DMS114 treated with DMSO at 0.1 percent for 48 hours (cell line): ENCODE results near the gene BTG2.
"Not testable (repeated sequence)": the region's sequence is repeated elsewhere in the genome, so short reads cannot be mapped to it uniquely, and the experiment has no call there.

Experiments
- DNase-seq: peaks from one replicate; lab custom pipeline; 2025; ENCODE audit not compliant: unreplicated experiment; lab: John Stamatoyannopoulos, UW

The BTG2 gene

DNA sequence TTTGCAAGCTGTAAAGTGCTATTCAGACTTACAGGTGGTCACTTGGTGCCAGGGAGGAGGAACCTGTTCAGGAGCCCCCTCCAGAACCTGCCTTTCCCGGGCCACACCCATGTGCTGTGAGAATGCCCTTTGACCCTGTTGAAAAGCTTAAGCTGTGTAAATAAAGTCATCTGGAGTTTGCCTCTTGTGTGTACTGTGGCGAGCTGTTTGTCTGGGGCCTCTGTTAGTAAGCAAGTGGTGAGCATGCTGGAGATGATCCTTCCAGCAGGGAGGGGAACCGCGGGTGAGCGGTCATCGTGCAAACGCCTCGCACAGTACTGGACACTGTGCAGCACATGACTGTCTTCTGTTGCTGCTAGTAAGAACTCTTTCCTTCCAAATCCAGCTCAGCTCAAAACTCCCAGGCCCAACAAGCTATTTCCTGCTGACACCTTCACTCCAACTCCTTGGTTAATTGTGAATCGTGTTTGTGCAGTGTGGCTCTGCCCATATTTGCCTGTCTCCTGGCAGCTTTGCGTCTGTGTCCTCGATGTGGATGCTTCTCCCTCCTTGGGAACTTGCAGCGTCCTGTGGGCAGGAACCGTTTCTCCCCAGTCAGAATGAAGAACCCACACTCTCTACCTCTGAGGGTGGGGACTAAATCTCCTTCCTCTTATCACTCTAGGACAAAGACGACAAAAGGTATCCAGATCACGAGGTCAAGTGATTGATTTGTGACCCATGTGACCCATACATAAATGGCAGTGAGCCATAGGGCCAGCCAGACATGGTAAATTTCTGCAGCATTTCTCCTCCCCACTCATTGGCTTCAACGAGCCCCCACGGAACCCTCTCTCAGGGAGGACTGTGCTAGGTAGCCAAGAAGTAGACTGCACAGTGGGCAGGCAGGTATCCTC lies 13.9 kb upstream of the BTG2 start:
- DNase-seq = no peak

DNA sequence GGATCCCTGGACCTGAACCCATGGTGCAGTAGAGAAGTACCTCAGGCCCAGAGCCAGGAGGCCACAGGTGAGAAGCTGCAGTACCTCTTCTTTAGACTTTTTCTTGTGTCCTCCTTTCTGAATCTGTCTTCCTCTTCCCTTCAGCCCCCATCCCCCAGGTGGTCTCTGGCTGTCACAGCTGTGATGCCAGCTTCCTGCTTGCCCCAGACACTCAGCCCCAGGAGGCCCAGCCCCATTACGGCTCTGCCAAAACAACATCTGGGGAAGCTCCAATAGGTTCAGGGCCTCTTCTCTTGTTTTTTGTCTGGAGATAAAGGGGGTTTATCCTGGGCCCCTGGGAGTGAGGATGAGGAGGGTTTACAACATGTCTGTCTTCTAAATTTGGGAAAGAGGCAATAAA lies 9.5 kb upstream of the BTG2 start:
- no peak for DNase-seq

DNA sequence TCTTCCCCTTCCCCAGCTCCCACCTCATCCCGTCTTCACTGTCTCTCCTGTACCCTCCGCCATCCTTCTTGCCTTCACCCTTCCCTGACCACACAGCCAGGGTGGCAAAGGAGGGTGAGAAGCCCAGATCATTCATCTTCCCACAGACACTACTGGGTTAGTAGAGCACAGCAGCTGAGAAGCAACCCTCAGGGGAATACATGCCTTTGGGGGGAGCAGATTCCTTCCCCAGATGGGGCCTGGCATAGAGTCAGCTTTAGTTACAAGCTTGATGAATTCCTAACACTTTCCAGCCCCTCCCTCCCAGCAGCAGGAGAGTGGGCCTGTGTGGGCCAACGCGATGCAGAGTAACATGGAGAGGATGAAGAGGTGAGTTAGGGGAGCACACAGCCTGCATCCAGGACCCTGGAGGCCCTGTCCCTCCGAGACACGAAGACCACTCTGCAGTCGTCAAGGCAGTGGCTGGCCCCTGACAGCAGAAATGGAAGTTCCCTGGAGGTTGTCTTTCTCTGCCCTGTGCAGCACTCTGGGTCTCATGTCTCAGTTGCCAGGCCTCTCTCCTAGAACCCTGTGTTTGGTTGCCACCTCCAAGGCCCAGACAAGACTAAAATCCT lies 8.8 kb upstream of the BTG2 start:
- no peak for DNase-seq

DNA sequence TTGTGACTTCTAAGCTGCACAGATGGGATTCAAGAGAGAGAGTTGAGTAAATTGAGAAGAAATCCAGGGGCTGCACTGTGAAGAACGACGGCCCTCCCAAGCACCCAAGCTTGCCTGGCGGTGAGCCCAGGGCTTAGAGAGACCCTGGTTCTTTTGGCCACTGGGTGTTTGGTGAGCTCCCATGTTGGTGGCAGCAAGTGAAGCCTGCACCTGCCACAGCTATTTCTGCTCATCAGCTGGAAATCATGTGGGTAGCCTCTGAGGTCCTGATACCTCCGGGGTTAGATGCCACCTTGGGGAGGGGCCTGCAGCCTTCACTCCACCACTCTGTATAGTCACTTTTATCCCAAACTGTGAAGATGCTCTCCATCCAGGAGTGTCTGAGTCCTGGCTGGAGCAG lies 6.2 kb upstream of the BTG2 start:
- DNase-seq = no peak

DNA sequence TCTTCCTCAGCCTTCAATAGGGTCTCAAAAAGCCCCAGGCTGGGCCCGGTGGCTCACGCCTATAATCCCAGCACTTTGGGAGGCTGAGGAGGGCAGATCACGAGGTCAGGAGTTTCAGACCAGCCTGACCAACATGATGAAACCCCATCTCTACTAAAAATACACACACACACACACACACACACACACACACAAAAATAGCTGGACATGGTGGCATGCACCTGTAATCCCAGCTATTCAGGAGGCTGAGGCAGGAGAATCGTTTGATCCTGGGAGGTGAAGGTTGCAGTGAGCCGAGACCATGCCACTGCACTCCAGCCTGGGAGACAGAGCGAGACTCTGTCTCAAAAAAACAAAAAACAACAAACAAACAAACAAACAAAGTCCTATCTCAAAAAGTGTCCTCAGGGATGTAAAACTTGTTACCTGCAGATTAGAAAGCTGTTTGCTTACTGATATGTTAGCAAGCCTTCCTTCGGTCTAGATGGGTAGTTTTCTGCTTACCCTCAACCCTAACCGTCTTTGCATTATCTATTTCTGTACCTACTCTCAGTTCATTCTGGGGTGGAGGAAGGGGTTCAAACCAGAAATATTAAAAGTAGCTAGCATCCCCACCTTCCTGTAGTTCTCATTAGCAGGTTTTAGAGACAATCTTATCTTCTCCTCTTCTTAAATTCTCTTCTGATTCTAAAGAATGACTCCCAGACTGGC lies 5.4 kb upstream of the BTG2 start:
- not testable (repeated sequence) for DNase-seq

DNA sequence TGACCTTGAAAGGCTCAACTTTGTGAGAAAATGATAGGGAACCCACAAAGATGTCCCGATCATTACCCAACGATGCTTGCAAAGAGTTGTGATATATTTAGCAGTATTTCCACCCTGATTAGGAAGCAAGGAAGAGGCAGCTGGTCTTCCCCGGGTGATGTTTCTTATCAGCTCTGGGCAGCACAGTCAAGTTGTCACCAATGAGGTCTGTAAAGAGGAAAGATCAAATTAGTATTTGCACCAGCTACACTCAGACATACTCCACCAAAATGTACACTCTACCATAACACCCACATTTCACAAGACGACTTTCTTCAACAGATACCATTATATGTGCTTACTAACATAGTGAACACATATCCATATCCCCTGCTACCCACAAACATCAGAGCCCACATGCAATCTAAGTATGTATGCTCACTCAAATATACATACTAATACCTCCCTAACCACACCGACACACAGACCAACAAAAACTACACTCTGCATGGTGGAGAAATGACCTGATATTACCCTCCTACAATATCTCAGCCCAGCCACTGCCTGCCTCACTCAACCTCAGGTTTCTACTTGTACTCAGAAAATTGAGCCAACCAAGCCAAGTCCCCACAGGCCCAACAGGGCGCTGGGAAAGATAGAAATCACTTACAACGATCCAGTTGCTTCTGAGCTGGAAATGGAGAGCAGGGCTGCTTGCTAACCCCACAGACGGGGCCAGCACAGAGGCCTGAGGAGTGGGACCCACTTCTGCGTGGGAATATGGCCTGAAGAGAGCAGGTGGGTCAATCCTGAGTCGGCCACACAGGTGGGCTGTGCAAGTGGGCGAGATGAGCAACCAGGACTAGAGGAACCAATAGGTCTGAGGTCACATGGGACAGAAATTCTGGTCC lies 4.6 kb upstream of the BTG2 start:
- no peak for DNase-seq

DNA sequence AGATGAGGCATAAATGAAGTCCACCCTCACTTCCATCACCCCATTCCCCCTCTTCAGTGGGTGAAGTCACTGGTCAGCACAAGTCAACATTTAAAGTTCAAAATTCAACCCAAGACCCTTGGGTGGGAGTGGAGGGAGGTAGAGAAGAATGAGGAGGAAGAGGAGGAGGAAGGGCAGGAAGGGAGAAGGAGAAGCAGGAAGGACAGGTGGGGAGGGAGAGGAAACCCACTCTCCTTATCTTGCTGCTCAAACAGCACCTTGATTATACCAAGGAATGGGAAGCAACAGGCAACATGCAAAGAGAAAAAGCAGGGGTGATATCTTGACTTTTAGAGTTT lies 4.0 kb upstream of the BTG2 start:
- DNase-seq = no peak

DNA sequence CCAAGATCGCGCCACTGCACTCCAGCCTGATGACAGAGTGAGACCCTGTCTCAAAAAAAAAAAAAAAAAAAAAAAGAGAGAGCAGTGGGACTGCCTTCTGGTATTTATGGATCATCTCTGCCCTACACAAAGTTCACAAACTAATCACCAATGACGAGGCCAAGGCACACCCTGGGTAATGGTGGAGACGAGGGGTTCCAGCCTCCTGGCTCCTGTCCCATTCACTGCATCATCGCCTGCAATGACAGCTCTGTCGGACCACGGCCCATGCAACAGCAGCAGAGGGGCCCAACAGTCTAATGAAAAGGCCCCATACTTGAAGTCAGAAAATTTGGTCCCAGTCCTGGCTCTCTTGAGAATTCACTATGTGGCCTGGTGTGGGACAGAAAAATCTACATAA lies 2.9 kb upstream of the BTG2 start:
- DNase-seq = no peak

DNA sequence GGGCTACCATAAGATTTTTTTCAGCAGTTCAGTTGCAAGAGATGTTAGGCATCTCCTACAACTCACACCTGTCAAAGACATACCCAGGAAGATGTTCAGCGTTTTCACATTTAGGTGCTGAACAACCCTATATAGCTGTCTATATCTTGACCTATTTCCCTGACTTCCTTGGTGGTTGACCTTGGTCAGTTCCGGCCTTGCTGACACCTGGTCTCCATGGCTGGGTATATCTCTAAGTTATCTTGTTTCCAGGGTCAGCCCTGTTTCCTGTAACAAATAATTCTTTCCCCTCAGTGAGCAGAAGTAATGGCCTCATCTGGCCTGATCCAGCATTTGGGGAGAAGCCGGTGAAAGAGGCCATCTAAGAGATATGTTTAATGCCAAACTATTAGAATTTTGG lies 2.4 kb upstream of the BTG2 start:
- no peak for DNase-seq

DNA sequence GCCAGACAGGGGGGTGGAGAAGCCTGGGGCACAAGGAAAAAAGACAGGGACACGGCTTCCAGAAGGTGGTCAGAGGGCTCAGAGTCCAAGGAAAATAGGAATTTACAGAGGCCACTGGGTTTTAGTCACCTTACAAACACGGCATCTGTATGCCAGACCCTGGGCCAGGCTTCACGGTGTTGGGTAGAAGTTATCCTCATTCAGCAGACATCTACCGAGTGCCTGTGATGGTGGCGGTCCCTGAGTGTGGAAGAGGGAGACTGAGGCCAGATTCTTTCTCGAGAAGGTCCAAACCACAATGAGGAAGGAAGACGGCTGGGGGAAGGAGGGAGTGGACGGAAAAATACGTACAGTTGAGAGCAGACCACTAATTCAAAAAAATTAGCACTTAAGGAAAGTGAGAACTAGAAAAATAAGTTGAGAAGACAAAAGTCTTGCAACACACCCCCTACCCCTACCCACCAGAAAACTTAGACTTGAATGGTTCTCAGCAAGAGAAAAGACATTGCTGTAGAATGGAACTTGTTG lies 864 bp upstream of the BTG2 start:
- DNase-seq = no peak

DNA sequence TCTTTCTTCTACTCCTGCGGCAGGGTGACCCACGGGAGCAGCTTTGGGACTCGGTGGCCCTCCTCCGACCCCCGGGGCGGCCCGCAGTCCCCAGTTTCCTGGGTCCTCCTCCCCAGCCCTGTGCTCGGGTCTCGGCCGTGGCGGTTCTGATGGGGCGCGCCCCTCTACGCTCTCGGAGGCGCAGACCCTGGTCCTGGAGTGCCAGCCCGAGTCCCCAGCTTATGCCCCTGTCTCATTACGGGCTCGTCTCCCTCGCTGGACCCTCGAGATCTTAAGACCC lies 430 bp downstream of the BTG2 start:
- no peak for DNase-seq

DNA sequence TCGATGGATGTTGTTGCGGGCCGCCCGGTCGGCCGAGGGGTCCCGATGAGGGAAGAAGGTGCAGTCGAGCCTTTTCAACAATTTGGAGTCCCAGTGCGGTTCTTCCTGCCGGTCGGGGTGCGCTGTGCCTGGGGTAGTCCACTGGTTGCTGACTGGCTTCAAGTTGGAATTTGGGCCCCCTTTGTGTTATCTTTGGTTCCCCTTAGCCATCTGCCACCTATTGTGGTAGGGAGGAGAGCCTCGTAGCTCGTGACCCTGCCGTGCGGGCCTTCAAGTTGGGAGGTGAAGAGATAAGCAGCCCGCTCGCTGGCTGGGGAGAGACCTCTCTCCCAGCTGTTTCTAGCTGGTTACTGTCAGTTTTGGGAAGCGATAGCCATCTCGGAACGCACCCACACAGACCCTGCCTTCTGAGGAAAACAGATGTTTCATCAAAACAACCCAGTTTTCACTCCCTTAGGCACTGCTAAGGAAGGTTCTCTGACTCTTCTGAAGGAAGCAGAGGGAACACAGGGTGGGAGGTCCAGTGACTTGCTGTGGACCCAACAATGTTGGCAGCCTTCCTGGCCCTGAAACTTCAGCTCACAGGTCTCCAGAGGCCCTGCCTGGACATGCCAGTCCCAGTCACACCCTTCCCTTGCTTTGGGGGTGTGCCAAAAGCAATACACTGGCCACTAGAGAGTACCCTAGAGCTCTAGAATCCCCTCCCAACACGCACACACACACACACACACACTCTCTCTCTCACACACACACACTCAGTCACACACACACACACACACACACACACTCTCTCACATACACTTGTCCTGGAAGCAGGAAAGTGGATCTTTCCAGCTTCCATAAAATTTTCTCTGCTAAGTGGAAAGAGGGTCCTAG lies 1.0 kb downstream of the BTG2 start:
- no peak for DNase-seq

DNA sequence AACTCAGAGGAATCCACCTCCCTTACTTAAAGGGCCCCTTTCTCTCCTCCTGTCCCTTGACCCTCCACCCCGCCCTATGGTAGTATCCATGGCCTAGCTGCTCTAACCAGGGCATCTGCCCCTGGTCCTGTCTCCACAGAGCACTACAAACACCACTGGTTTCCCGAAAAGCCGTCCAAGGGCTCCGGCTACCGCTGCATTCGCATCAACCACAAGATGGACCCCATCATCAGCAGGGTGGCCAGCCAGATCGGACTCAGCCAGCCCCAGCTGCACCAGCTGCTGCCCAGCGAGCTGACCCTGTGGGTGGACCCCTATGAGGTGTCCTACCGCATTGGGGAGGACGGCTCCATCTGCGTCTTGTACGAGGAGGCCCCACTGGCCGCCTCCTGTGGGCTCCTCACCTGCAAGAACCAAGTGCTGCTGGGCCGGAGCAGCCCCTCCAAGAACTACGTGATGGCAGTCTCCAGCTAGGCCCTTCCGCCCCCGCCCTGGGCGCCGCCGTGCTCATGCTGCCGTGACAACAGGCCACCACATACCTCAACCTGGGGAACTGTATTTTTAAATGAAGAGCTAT lies 1.7 kb downstream of the BTG2 start:
- DNase-seq = no peak

DNA sequence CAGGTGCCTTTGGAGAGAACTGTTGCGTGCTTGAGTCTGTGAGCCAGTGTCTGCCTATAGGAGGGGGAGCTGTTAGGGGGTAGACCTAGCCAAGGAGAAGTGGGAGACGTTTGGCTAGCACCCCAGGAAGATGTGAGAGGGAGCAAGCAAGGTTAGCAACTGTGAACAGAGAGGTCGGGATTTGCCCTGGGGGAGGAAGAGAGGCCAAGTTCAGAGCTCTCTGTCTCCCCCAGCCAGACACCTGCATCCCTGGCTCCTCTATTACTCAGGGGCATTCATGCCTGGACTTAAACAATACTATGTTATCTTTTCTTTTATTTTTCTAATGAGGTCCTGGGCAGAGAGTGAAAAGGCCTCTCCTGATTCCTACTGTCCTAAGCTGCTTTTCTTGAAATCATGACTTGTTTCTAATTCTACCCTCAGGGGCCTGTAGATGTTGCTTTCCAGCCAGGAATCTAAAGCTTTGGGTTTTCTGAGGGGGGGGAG lies 2.4 kb downstream of the BTG2 start:
- DNase-seq = no peak

DNA sequence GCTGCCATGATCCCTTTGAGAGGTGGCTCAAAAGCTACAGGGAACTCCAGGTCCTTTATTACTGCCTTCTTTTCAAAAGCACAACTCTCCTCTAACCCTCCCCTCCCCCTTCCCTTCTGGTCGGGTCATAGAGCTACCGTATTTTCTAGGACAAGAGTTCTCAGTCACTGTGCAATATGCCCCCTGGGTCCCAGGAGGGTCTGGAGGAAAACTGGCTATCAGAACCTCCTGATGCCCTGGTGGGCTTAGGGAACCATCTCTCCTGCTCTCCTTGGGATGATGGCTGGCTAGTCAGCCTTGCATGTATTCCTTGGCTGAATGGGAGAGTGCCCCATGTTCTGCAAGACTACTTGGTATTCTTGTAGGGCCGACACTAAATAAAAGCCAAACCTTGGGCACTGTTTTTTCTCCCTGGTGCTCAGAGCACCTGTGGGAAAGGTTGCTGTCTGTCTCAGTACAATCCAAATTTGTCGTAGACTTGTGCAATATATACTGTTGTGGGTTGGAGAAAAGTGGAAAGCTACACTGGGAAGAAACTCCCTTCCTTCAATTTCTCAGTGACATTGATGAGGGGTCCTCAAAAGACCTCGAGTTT lies 3.1 kb downstream of the BTG2 start:
- DNase-seq = no peak

DNA sequence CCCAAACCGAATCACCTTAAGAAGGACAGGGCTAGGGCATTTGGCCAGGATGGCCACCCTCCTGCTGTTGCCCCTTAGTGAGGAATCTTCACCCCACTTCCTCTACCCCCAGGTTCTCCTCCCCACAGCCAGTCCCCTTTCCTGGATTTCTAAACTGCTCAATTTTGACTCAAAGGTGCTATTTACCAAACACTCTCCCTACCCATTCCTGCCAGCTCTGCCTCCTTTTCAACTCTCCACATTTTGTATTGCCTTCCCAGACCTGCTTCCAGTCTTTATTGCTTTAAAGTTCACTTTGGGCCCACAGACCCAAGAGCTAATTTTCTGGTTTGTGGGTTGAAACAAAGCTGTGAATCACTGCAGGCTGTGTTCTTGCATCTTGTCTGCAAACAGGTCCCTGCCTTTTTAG lies 3.6 kb downstream of the BTG2 start:
- DNase-seq = no peak

DNA sequence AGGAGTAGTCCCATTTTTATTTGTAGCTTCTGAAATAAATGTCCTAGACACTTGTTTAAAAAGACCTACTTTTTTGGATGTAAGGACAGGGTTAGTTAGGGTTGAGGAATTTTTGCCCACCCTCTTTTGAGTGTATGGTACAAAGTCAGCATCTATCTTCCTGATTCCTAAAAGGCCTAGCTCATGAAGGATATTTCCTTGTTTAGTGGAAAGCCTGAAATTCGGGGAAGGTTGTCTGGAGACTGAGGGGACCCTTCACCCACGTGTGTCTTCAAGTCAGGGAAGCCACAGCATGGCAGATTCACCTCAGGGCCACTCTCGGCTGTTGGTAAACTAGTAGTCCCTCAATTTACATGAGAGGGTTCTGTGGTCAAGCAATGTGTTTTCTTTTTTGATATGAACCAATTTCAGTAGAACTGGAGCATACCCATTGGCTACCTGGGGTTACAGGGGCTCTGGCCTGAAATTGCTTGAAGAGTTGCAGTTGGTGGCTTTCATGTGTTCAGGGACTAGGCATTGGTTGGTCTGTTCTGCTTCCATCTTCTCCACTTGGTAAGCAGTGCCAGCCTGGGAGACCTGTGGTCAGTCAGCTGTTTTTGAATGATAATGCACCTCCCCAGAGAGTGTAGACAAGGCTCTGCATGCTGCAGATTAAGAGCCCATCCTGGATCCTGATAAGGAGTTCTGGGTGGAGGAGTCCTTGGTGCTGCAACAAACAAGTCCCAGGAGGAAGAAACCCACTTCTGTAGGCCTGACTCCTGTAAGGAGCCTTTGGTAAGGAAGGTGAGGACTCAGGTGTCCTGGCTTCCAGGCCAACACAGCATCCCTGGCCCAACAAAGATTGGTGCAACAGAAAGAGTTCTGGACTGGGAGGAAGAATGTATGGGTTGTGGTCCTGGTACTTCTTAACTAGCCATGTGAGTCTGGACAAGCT lies 6.3 kb downstream of the BTG2 start:
- DNase-seq = no peak

DNA sequence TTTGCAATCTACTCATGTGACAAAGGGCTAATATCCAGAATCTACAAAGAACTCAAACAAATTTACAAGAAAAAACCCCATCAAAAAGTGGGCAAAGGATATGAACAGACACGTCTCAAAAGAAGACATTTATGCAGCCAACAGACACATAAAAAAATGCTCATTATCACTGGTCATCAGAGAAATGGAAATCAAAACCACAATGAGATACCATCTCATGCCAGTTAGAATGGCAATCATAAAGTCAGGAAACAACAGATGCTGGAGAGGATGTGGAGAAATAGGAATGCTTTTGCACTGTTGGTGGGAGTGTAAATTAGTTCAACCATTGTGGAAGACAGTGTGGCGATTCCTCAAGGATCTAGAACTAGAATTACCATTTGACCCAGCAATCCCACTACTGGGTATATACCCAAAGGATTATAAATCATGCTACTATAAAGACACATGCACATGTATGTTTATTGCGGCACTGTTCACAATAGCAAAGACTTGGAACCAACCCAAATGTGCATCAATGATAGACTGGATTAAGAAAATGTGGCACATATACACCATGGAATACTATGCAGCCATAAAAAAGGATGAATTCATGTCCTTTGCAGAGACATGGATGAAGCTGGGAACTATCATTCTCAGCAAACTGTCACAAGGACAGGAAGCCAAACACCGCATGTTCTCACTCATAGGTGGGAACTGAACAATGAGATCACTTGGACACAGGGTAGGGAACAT lies 8.9 kb downstream of the BTG2 start:
- not testable (repeated sequence) for DNase-seq
